SK-N-SH (cell line): ENCODE measurements around the gene CHCHD3. TPM values are rescaled to one million over a fixed set of nuclear protein-coding genes. Genes with fewer than 3 reads are reported as not detected.
"Not testable (repeated sequence)": the region's sequence is repeated elsewhere in the genome, so short reads cannot be mapped to it uniquely, and the experiment has no call there.

Experiments used
- CTCF ChIA-PET: fragments of 300-600, 350-600 bp; formaldehyde crosslinking; extraction: SDS; loops from one replicate; lab custom pipeline; 2021; lab: Yijun Ruan, JAX
- POLR2A ChIA-PET: fragments of 350-600 bp; sonication (Branson Sonifier 250); formaldehyde crosslinking; extraction: SDS; loops from one replicate; lab custom pipeline; 2020; ENCODE audit warnings: antibody characterized with exemption, inconsistent platforms; lab: Yijun Ruan, JAX
- DNase-seq: peaks from one replicate; pipeline ENCODE4 v3.0.0; 2012
- H2AFZ ChIP-seq: fragments of 200-600 bp; sonication (generic); 2 replicates; pipeline ENCODE4 v1.8.1; 2016; ENCODE audit warnings: antibody characterized with exemption, mild to moderate bottlenecking, low read depth
- H3F3A ChIP-seq: fragments of 200-600 bp; sonication (generic); replicated peaks from 2 replicates; pipeline ENCODE3; 2016; ENCODE audit warnings: antibody characterized with exemption, mild to moderate bottlenecking; ENCODE audit not compliant: insufficient read depth
- H3K27ac ChIP-seq, 2 experiments: fragments of 200-500 bp in 1 of 2; fragments of 200-600 bp in 1 of 2; sonication (Bioruptor generic) in 1 of 2; sonication (generic), shearing (Covaris generic) in 1 of 2; 2 replicates each; pipeline versions ENCODE4 v1.5.1 to v1.6.1; 2014 to 2016; ENCODE audit warnings: low read depth in 2 of 2, inconsistent platforms in 1 of 2, low read length in 1 of 2, mild to moderate bottlenecking in 1 of 2, mixed read lengths in 1 of 2
- H3K27me3 ChIP-seq: fragments of 200-600 bp; sonication (generic), shearing (Covaris generic); 2 replicates; pipeline ENCODE4 v1.6.1; 2016; ENCODE audit warnings: mixed run types; ENCODE audit not compliant: insufficient read depth
- H3K36me3 ChIP-seq, 2 experiments: fragments of 200-500 bp in 1 of 2; fragments of 200-600 bp in 1 of 2; sonication (Bioruptor generic) in 1 of 2; sonication (generic) in 1 of 2; replicated peaks in 1 of 2; 2 replicates each; pipeline versions ENCODE3 to v1.5.1; 2014 to 2016; ENCODE audit warnings: low read length in 1 of 2, mild to moderate bottlenecking in 1 of 2; ENCODE audit not compliant: insufficient read depth in 2 of 2, control insufficient read depth in 1 of 2
- H3K4me1 ChIP-seq, 2 experiments: fragments of 200-500 bp in 1 of 2; fragments of 200-600 bp in 1 of 2; sonication (Bioruptor generic) in 1 of 2; sonication (generic), shearing (Covaris generic) in 1 of 2; 2 replicates each; pipeline versions ENCODE4 v1.5.1 to v1.6.1; 2014 to 2016; ENCODE audit warnings: low read depth in 1 of 2, low read length in 1 of 2, mixed run types in 1 of 2; ENCODE audit not compliant: insufficient read depth in 2 of 2, control insufficient read depth in 1 of 2
- H3K4me2 ChIP-seq: fragments of 200-600 bp; sonication (generic), shearing (Covaris generic); 2 replicates; pipeline ENCODE4 v1.6.1; 2017; ENCODE audit warnings: mixed run types
- H3K4me3 ChIP-seq, 2 experiments: fragments of 200-500 bp in 1 of 2; fragments of 200-600 bp in 1 of 2; sonication (Bioruptor generic) in 1 of 2; sonication (generic), shearing (Covaris generic) in 1 of 2; 2 replicates each; pipeline versions ENCODE4 v1.5.1 to v1.8.1; 2014 to 2016; ENCODE audit warnings: low read depth in 2 of 2, inconsistent platforms in 1 of 2, low read length in 1 of 2, mild to moderate bottlenecking in 1 of 2, mixed read lengths in 1 of 2, moderate library complexity in 1 of 2
- H3K79me2 ChIP-seq: fragments of 200-600 bp; sonication (generic); 2 replicates; pipeline ENCODE4 v1.8.1; 2017; ENCODE audit warnings: mild to moderate bottlenecking; ENCODE audit not compliant: insufficient read depth
- H3K9ac ChIP-seq: fragments of 200-600 bp; sonication (generic); 2 replicates; pipeline ENCODE4 v1.6.1; 2017; ENCODE audit warnings: mixed run types
- H3K9me2 ChIP-seq: fragments of 200-600 bp; sonication (generic); 2 replicates; pipeline ENCODE4 v1.6.1; 2017; ENCODE audit warnings: mixed run types
- H3K9me3 ChIP-seq: fragments of 200-600 bp; sonication (generic); 2 replicates; pipeline ENCODE4 v1.6.1; 2017; ENCODE audit warnings: mixed run types, mild to moderate bottlenecking, moderate library complexity
- H4K20me1 ChIP-seq: fragments of 200-600 bp; sonication (generic); 2 replicates; pipeline ENCODE4 v1.6.1; 2017; ENCODE audit warnings: mild to moderate bottlenecking, mixed run types; ENCODE audit not compliant: insufficient read depth
- CTCF ChIP-seq: fragments of 200-600 bp; sonication (generic); IDR thresholded peaks from 2 replicates; pipeline ENCODE4 v1.6.1; 2017; ENCODE audit warnings: antibody characterized with exemption, mild to moderate bottlenecking, moderate library complexity
- EP300 ChIP-seq, 2 experiments: IDR thresholded peaks; 2 replicates each; pipeline versions ENCODE4 v1.4.0 to v1.6.1; 2012; ENCODE audit warnings: borderline replicate concordance in 1 of 2, low read depth in 1 of 2, low read length in 1 of 2
- FOXJ3 ChIP-seq: sonication (generic); formaldehyde crosslinking; IDR thresholded peaks from 2 replicates; pipeline ENCODE4 v1.5.1; 2020; ENCODE audit warnings: mild to moderate bottlenecking, missing genetic modification reagents
- FOXM1 ChIP-seq: IDR thresholded peaks from 2 replicates; pipeline ENCODE4 v1.4.0; 2012; ENCODE audit warnings: low read depth, mild to moderate bottlenecking
- GATA2 ChIP-seq: sonication (generic); formaldehyde crosslinking; IDR thresholded peaks from 2 replicates; pipeline ENCODE4 v1.5.0; 2020; ENCODE audit warnings: mild to moderate bottlenecking, missing genetic modification reagents
- JUND ChIP-seq: IDR thresholded peaks from 2 replicates; pipeline ENCODE4 v1.4.0; 2012
- MEF2A ChIP-seq: IDR thresholded peaks from 2 replicates; pipeline ENCODE4 v1.4.0; 2012; ENCODE audit warnings: low read depth, borderline replicate concordance
- MXI1 ChIP-seq: IDR thresholded peaks from 2 replicates; pipeline ENCODE4 v1.6.1; 2012; ENCODE audit warnings: mild to moderate bottlenecking, low read depth, low read length, improper control_type of control experiment
- POLR2AphosphoS5 ChIP-seq: IDR thresholded peaks from 2 replicates; pipeline ENCODE4 v1.6.1; 2012; ENCODE audit warnings: low read depth, low read length
- RAD21 ChIP-seq: IDR thresholded peaks from 2 replicates; pipeline ENCODE4 v1.6.1; 2012; ENCODE audit warnings: mild to moderate bottlenecking, low read length
- RCOR1 ChIP-seq: fragments of 150-350 bp; IDR thresholded peaks from 2 replicates; pipeline ENCODE4 v1.6.1; 2017; ENCODE audit warnings: antibody characterized with exemption, low read length
- SMC3 ChIP-seq: IDR thresholded peaks from 2 replicates; pipeline ENCODE4 v1.6.1; 2012; ENCODE audit warnings: low read depth, low read length, improper control_type of control experiment
- TAF1 ChIP-seq: IDR thresholded peaks from 2 replicates; pipeline ENCODE4 v1.6.1; 2012; ENCODE audit warnings: low read depth, mild to moderate bottlenecking, low read length, moderate library complexity, borderline replicate concordance
- TCF12 ChIP-seq: IDR thresholded peaks from 2 replicates; pipeline ENCODE4 v1.4.0; 2012
- USF2 ChIP-seq: fragments of 150-350 bp; IDR thresholded peaks from 2 replicates; pipeline ENCODE4 v1.6.1; 2017; ENCODE audit warnings: antibody characterized with exemption, low read length, low read depth, borderline replicate concordance
- WGBS: methylation state at CpG from one replicate; pipeline ENCODE4 v1.1.6; 2017; ENCODE audit warnings: low lambda C conversion rate; 5-methylcytosine and 5-hydroxymethylcytosine counted together
- polyA plus RNA-seq, 3 experiments: library from polyadenylated mRNA; depleted of rRNA; stranded (reverse); fragments of >200 nt; gene quantifications; 2 replicates each; pipeline ENCODE4 v1.2.3, GENCODE V29; 2012
- TF ChIP-seq, protein P1 (sequence below): IDR thresholded peaks from 2 replicates; pipeline ENCODE4 v1.4.0; 2012; ENCODE audit warnings: low read depth

CHCHD3 gene
- polyA plus RNA-seq, 1 of the 3 experiments (the other 2 are of a cell fraction) = 97.1 TPM

- Histone ChIP-seq H3K4me2 (no peak overlapping the region), H3K27ac (no peak overlapping the region), H3K36me3 (peaks cover 5 to 9% of the 10 kb centered on the region in 2 experiments), H4K20me1 (no peaks in the 10 kb centered on the region), H3K9me2 (no peaks in the 10 kb centered on the region), H3K9ac (no peak overlapping the region), H3K4me3 (no peak overlapping the region), H3K4me1 (peaks cover 11 to 14% of the 10 kb centered on the region in 2 experiments; a peak in 3 of 4 replicates), H2AFZ (no peak overlapping the region), H3K79me2 (no peaks in the 10 kb centered on the region), H3F3A (no peaks in the 10 kb centered on the region), H3K27me3 (no peaks in the 10 kb centered on the region), H3K9me3 (no peaks in the 10 kb centered on the region)
- ChIA-PET POLR2A (no interaction called here), CTCF (interaction anchor here (0.6 to 1.9 kb wide), 3 partner anchors 44 to 686 kb away, joined by 3 to 4 read pairs (median 3); no protein-coding TSS in a partner anchor)
- DNase-seq = no peak
- 93% methylated on average over 4 of the region's 4 CpGs for WGBS
- TF ChIP-seq, protein P1, sequence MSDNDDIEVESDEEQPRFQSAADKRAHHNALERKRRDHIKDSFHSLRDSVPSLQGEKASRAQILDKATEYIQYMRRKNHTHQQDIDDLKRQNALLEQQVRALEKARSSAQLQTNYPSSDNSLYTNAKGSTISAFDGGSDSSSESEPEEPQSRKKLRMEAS = no peak
- TF ChIP-seq RAD21 (peak; percentile 70), CTCF (peak; percentile 50), SMC3 (peak; percentile 40), MXI1 (no peak)
Observed at GRCh38 chr7:132930881-132931280, 151.0 kb downstream of the CHCHD3 start.

GRCh38 chr7:132929944-132930343, 151.9 kb downstream of the CHCHD3 start:
- POLR2A ChIA-PET = not testable (repeated sequence)
- CTCF ChIA-PET = interaction anchor here (1.1 kb wide), 1 partner anchor 31 kb away, joined by 3 read pairs; no protein-coding TSS in a partner anchor

GRCh38 chr7:132919771-132920170, 162.1 kb downstream of the CHCHD3 start:
- CTCF ChIA-PET = interaction anchor here (1.6 kb wide), 1 partner anchor 14 kb away, joined by 3 read pairs; no protein-coding TSS in a partner anchor
- Histone ChIP-seq H3K27ac (no peak overlapping the region), H4K20me1 (no peaks in the 10 kb centered on the region), H3K9ac (no peak overlapping the region), H3K9me2 (no peaks in the 10 kb centered on the region), H3K4me3 (no peak overlapping the region), H3K79me2 (no peaks in the 10 kb centered on the region), H3K4me2 (no peak overlapping the region), H3K9me3 (no peaks in the 10 kb centered on the region), H3K27me3 (no peaks in the 10 kb centered on the region), H3K4me1 (peaks cover 0 to 2% of the 10 kb centered on the region in 2 experiments; a peak in 1 of 4 replicates), H3F3A (no peaks in the 10 kb centered on the region), H2AFZ (no peak overlapping the region), H3K36me3 (peaks cover 0 to 4% of the 10 kb centered on the region in 2 experiments)
- POLR2A ChIA-PET = no interaction called here
- no peak for DNase-seq
- 96% methylated on average over 4 of the region's 4 CpGs for WGBS
- TF ChIP-seq RAD21 (no peak), POLR2AphosphoS5 (no peak), FOXM1 (no peak), MEF2A (no peak), CTCF (no peak), GATA2 (CRISPR knock-in tag) (no peak), EP300 (IDR thresholded peaks at IDR 0.05; ENCODE audit: borderline replicate concordance in 1 of 2, low read depth in 1 of 2, low read length in 1 of 2) (no peak), USF2 (no peak), RCOR1 (no peak), TCF12 (no peak), TAF1 (no peak), JUND (no peak), FOXJ3 (CRISPR knock-in tag) (no peak)
- TF ChIP-seq, protein P1 = no peak

More at GRCh38 chr7:132929944-132930343, 151.9 kb downstream of the CHCHD3 start:
- H3K4me3 ChIP-seq, H3K27ac ChIP-seq, H3F3A ChIP-seq, DNase-seq, H3K9ac ChIP-seq, H3K9me3 ChIP-seq, H3K27me3 ChIP-seq, H3K9me2 ChIP-seq, H3K79me2 ChIP-seq, H2AFZ ChIP-seq, H4K20me1 ChIP-seq, H3K36me3 ChIP-seq, H3K4me2 ChIP-seq: not testable (repeated sequence)
- peaks cover 11 to 14% of the 10 kb centered on the region in 2 experiments; a peak in 3 of 4 replicates for H3K4me1 ChIP-seq
- 95% methylated on average over 5 of the region's 5 CpGs for WGBS
